B cell (primary cell): ENCODE data around the gene ANKRD30A.

ENCODE experiments used
- EZH2 ChIP-seq: IDR thresholded peaks from 2 replicates; pipeline ENCODE4 v1.6.1; 2012; ENCODE audit warnings: borderline replicate concordance, low read depth, mild to moderate bottlenecking, moderate library complexity, low read length; ENCODE audit not compliant: insufficient read depth, poor library complexity, severe bottlenecking
- TF ChIP-seq, protein P1 (sequence below): fragments of 200-600 bp; IDR thresholded peaks from one replicate; pipeline ENCODE4 v1.8.0; 2022; ENCODE audit warnings: antibody characterized with exemption, mild to moderate bottlenecking

DNA sequence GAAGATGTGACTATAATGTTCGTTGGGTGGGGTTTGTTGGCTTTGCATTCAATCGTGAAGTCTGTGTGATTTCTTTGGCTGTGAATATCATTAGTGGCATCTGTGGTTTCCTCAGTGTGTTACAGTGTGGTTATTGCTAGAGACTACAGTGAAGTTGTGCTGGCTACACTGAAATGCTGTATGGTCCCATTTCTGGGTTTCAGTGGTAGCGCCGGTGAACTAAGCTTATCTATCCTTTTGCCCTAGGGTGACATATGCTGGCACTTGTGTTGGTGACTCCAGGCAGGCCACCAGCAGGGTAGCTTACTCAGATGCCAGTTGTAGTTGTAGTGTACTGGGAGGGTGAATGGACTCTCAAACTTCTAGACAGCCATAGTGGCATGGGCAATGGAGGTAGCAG, 259.5 kb downstream of the ANKRD30A start:
- TF ChIP-seq, protein P1, sequence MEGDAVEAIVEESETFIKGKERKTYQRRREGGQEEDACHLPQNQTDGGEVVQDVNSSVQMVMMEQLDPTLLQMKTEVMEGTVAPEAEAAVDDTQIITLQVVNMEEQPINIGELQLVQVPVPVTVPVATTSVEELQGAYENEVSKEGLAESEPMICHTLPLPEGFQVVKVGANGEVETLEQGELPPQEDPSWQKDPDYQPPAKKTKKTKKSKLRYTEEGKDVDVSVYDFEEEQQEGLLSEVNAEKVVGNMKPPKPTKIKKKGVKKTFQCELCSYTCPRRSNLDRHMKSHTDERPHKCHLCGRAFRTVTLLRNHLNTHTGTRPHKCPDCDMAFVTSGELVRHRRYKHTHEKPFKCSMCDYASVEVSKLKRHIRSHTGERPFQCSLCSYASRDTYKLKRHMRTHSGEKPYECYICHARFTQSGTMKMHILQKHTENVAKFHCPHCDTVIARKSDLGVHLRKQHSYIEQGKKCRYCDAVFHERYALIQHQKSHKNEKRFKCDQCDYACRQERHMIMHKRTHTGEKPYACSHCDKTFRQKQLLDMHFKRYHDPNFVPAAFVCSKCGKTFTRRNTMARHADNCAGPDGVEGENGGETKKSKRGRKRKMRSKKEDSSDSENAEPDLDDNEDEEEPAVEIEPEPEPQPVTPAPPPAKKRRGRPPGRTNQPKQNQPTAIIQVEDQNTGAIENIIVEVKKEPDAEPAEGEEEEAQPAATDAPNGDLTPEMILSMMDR = no peak
- no peak for TF ChIP-seq EZH2
